ENCODE data around the gene OR4N2. TPM values are rescaled to one million over a fixed set of nuclear protein-coding genes. Genes with fewer than 3 reads are reported as not detected.
"Not testable (repeated sequence)": the region's sequence is repeated elsewhere in the genome, so short reads cannot be mapped to it uniquely, and the experiment has no call there.

Gene OR4N2
- not detected in 2 replicates for total RNA-seq

DNA sequence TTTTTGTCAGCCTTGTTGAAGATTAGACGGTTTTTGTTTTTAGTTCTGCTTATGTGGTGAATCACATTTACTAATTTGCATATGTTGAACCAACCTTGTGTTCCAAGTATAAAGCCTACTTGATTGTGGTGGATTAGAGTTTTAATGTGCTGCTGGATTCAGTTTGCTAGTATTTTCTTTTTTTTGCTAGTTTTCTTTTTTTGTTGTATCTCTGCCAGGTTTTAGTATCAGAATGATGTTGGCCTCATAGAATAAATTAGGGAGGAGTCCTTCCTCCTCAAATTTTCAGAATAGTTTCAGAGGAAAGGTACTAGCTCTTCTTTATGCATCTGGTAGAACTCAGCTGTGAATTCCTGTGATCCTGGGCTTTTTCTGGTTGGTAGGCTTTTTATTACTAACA, at the start of gene OR4N2:
Gene OR4N2, plus strand, starts transcription at position 301 of the 400 bp plus-strand sequence. CDS start 23,679 bp downstream, outside the sequence.
- not testable (repeated sequence) for DNase-seq

GRCh38 chr14:19754172-19754571, 49.4 kb upstream of the OR4N2 start:
- no peak for DNase-seq

DNA sequence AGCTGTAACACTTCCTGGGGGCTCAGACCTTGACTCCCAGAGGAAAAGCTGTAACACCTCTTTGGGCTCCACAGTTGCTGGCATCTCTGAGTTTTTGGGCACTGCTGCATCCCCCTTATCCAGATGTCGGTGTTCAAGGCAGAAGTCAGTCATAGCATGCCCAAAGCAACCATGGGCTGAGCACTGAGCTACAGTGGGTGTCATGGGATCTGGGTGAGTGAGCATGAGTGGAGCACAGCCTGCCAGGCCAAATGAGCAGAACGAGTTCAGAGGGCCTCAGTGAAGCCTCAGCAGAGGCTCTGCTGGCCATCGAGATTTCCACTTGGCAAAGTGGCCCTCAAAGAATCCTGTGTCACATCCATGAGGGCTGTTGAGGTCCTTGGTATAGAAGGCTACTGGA, 32.1 kb upstream of the OR4N2 start:
- DNase-seq: not testable (repeated sequence)

- DNase-seq: no peak
These were observed 31.6 kb upstream of the OR4N2 start for GRCh38 chr14:19771895-19772430.

- DNase-seq: not testable (repeated sequence)
These were observed 31.1 kb upstream of the OR4N2 start for GRCh38 chr14:19772454-19772853.

DNA sequence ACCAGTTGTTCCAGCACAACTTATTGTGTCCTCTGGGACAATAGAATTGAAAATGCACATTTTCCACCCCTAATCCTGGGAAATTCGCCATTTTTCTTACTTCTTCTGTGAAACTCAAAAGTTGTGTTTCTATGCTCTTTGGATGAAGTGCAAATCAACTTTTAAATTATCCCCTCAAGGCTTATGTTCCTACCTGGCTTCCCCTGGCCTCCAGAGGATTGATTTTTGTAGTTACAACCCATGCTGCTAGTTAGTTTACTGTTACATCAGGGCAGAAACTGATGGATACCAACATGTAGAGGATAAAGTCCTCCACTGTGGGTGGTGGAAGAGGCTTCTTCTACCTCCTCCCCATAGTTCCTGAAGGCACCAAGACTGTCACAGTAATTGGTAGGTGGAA, 30.4 kb upstream of the OR4N2 start, which contains the start of gene OR4M1:
Gene OR4M1, plus strand, starts transcription at position 301 of the 400 bp plus-strand sequence. CDS start 6,819 bp downstream, outside the sequence.
- not testable (repeated sequence) for DNase-seq

DNA sequence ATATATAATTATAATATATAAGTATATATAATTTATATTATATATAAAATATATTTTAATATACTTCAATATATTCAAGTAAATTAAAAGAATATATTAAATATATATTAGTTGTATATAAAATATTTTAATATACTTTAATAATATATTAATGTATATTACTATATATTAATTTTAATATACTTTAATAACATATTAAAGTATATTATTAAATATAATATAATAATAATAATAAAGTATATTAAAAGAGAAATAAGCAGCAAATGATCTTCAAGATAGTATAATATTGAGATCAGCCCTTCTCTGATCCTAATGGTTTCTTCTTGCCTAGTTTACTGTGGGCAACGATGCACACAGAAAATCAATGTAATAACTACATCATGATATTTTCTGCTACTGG, 28.0 kb upstream of the OR4N2 start:
- DNase-seq: no peak

DNA sequence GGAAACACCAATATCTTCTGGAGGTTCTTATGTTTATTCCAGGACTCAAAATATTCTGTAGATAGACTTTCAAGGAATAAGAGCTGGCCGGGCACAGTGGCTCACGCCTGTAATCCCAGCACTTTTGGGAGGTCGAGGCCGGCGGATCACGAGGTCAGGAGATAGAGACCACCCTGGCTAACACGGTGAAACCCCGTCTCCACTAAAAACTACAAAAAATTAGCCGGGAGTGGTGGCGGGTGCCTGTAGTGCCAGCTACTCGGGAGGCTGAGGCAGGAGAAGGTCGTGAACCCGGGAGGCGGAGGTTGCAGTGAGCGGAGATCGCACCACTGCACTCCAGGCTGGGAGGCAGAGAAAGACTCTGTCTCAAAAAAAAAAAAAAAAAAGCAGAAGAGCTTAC, 17.7 kb upstream of the OR4N2 start:
- not testable (repeated sequence) for DNase-seq

GRCh38 chr14:19787318-19787717, 16.3 kb upstream of the OR4N2 start:
- DNase-seq: not testable (repeated sequence)

- not testable (repeated sequence) for DNase-seq
These were observed 15.4 kb upstream of the OR4N2 start for GRCh38 chr14:19788150-19788549.

DNA sequence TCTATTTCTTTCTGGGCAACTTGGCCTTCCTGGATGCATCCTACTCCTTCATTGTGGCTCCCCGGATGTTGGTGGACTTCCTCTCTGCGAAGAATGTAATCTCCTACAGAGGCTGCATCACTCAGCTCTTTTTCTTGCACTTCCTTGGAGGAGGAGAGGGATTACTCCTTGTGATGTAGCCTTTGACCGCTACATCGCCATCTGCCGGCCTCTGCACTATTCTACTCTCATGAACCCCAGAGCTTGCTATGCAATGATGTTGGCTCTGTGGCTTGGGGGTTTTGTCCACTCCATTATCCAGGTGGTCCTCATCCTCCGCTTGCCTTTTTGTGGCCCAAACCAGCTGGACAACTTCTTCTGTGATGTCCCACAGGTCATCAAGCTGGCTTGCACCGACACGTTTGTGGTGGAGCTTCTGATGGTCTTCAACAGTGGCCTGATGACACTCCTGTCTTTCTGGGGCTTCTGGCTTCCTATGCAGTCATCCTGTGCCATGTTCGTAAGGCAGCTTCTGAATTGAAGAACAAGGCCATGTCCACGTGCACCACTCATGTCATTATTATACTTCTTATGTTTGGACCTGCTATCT, 7.0 kb upstream of the OR4N2 start:
- not testable (repeated sequence) for DNase-seq

- DNase-seq: no peak
These were observed 3.7 kb upstream of the OR4N2 start for GRCh38 chr14:19799880-19800279.

DNA sequence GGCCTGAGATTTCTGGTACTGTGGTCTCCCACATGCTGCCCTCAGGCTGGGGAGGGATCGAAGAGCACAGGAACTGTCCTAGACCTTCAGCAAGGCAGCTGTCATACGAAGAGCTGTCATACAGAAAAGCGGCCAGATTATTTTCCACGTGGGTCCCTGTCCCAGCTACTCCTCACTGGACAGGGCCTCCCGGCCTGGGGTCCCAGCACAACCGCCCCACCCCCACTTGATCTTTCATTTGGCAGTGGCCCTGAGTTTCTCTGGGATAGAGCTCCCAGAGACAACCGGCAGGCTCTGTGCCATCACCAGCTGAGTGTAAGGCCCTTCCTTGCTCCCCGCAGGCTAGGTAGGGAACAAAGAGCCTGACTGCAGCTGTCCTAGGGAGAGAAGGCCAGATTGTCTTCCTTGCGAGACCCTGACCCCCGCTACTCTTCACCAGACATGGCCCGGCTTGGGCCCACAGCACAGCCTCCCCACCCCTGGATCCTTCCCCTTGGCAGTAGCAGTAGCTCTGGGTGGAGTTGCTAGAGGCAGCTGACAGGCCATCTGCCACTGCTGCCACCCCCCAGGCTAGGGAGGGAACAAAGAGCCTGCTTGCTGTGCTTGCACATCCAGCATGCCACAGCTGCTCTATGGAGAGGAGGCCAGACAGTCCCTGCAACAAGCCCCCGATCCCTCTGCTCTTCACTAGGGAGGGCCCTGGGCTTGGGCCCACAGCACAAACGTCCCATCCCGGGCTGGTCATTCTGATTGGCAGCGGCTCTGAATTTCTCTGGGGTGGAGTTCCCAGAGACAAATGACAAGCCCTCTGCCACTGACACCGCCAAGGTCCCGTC, 3.1 kb upstream of the OR4N2 start:
- no peak for DNase-seq

- no peak for DNase-seq
These were observed 2.5 kb upstream of the OR4N2 start for GRCh38 chr14:19801118-19801464.

- not testable (repeated sequence) for DNase-seq
These were observed 9.8 kb downstream of the OR4N2 start for GRCh38 chr14:19813171-19813920.

- not testable (repeated sequence) for DNase-seq
These were observed 16.3 kb downstream of the OR4N2 start for GRCh38 chr14:19819879-19820278.

DNA sequence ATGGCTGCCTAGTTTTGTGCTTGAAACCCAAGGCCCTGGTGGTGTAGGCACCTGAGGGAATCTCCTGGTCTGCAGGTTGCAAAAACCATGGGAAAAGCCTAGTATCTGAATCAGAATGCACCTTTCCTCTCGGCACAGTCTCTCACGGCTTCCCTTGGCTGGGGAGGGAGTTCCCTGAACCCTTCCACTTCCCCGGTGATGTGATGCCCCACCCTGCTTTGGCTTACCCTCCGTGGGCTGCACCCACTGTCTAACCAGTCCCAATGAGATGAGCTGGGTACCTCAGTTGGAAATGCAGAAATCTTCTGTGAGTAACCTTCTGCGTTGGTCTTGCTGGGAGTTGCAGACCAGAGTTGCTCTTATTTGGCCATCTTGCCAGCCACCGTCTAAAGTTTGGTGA, 17.4 kb downstream of the OR4N2 start:
- not testable (repeated sequence) for DNase-seq

DNA sequence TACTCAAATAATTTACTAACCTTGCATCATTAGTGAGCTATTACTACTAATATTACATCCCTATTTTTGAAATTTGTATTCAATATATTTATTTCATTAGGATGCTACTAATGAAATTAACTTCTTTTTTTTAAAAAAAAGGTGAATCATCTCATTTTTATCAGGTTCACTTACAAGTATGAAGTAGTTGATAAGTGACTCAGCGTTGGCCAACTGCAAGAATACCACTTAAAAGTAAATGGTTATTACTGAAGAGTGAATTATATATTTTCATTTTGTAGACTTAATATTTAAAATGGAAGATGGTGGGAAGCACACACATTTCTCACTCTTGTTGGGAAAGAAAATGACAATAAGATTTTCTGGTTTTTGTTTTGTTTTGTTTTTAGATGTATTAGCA, 19.6 kb downstream of the OR4N2 start:
- no peak for DNase-seq

DNA sequence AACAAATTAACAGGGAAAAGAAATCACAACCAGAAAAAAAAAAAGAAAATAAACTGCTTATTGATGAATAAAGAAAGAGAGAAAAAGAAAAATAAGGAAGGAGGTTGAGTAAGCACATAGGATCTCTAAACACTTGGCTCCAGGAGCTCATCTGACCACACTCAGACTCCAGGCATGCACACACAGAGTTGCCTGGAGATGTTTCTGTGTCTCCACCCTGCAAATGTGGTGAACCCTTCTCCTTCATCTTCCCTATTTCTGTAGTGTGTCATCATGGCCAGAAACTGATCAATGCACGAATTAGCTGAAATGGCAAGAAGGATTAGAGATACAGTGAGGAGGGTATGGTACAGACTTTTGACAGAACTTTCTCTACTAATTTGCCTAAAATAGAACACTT, 20.2 kb downstream of the OR4N2 start:
- DNase-seq: no peak

DNA sequence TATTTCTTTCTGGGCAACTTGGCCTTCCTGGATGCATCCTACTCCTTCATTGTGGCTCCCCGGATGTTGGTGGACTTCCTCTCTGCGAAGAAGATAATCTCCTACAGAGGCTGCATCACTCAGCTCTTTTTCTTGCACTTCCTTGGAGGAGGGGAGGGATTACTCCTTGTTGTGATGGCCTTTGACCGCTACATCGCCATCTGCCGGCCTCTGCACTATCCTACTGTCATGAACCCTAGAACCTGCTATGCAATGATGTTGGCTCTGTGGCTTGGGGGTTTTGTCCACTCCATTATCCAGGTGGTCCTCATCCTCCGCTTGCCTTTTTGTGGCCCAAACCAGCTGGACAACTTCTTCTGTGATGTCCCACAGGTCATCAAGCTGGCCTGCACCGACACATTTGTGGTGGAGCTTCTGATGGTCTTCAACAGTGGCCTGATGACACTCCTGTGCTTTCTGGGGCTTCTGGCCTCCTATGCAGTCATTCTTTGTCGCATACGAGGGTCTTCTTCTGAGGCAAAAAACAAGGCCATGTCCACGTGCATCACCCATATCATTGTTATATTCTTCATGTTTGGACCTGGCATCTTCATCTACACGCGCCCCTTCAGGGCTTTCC, 24.2 kb downstream of the OR4N2 start:
- not testable (repeated sequence) for DNase-seq

DNA sequence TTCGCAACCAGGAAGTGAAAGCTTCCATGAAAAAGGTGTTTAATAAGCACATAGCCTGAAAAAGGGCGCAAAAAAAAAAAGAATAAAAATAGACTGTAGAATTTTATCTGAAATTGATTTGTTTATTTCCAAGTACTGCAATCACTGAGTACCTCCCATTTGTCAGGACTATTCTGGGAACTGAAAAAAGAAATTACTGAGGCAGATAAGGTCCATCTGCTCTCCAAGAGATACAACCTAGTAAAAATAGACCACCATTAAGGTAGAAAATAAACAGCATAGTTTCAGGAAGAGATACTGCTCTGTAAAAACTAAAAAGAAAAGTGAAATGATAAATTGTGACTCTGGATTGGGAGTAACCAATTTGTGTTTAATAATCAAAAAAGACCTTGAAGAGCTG, 24.7 kb downstream of the OR4N2 start:
- no peak for DNase-seq

DNA sequence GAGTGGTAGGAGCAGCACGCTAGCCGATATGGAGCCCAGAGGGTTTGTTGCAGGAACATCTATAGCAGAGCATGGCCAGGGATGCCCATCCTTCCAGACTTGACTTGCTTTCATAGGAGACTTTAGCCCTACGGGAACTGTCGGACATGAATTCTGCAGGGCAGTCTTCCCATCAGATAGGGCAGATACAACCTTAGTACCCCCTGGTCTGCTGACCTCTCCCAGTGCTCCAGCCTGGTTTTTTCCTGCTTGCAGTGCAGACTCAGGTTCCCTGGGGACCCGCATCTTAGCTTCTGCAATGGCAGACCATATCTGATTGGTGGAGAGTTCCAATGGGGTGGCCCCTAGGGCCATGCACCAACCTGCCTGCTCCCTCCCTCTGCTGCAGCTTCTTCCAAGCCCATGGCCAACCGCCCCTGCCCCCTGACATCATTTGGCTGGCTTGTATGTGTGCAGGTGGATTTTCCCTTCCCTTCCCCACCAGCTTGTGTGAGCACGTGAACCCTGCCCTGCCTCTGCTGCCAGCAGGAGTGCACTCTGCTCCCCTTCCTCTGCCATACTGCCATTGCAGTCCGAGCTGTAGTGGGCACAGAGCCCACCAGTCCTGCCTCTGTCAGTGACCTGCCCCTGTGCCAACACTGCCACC, 30.8 kb downstream of the OR4N2 start:
- not testable (repeated sequence) for DNase-seq

Measured in dermis blood vessel endothelial cell (primary cell).